HepG2 (cell line): Measurements from ENCODE around the gene NLRP13. TPM values are rescaled to one million over a fixed set of nuclear protein-coding genes. Genes with fewer than 3 reads are reported as not detected.

Source experiments
- polyA plus RNA-seq, 8 experiments: library from polyadenylated mRNA; depleted of rRNA in 3 of 8; stranded (reverse) in 7 of 8; unstranded in 1 of 8; fragments of >200 nt; fragmentation: Illumina TruSeq in 4 of 8; extraction: Trizol in 4 of 8; gene quantifications; 2 replicates each; pipeline versions ENCODE4 v1.2.1 to v1.2.3, GENCODE V29; 2011 to 2016; ENCODE audit warnings: low read depth in 4 of 8, missing spikeins in 1 of 8, mixed read lengths in 1 of 8; ENCODE audit not compliant: insufficient read depth in 1 of 8
- total RNA-seq, 5 experiments: library from RNA; depleted of rRNA; stranded (reverse); fragments of >200 nt; fragmentation: Illumina TruSeq; extraction: Trizol; gene quantifications; 2 replicates each; pipeline ENCODE4 v1.2.3, GENCODE V29; 2016; ENCODE audit warnings: low read depth in 1 of 5

The NLRP13 gene
- total and polyA plus RNA-seq, 2 of the 13 experiments (the other 11 are each of a cell fraction or from before 2014, with no cell fraction given), result not detected

Other genes starting within 250 kb of the NLRP13 start
- not detected in 2 replicates for gene NLRP9, start 193.9 kb downstream of the NLRP13 start, total RNA-seq (2016; rRNA removed; fragmentation: Illumina TruSeq; extraction: Trizol)
- gene NLRP9, start 193.9 kb downstream of the NLRP13 start, polyA plus RNA-seq (2011; rRNA removed), result not detected in 2 replicates
- not detected in 2 replicates for gene RFPL4A, start 173.2 kb downstream of the NLRP13 start, total RNA-seq (2016; rRNA removed; fragmentation: Illumina TruSeq; extraction: Trizol)
- 0.13 TPM in 1 of 2 replicates, not detected in the other for gene RFPL4A, start 173.2 kb downstream of the NLRP13 start, polyA plus RNA-seq (2011; rRNA removed)
- not detected in 2 replicates for gene RFPL4AL1, start 163.2 kb downstream of the NLRP13 start, total RNA-seq (2016; rRNA removed; fragmentation: Illumina TruSeq; extraction: Trizol)
- not detected in 2 replicates for gene RFPL4AL1, start 163.2 kb downstream of the NLRP13 start, polyA plus RNA-seq (2011; rRNA removed)
- gene NLRP11, start 100.3 kb downstream of the NLRP13 start, total RNA-seq (2016; rRNA removed; fragmentation: Illumina TruSeq; extraction: Trizol), result 0.02 TPM in 1 of 2 replicates, not detected in the other
- gene NLRP11, start 100.3 kb downstream of the NLRP13 start, polyA plus RNA-seq (2011; rRNA removed), result 0.01 TPM in 1 of 2 replicates, not detected in the other
- not detected in 2 replicates for gene NLRP4, start 95.8 kb downstream of the NLRP13 start, total RNA-seq (2016; rRNA removed; fragmentation: Illumina TruSeq; extraction: Trizol)
- gene NLRP4, start 95.8 kb downstream of the NLRP13 start, polyA plus RNA-seq (2011; rRNA removed), result not detected in 2 replicates
- not detected in 2 replicates for gene NLRP8, start 15.5 kb upstream of the NLRP13 start, total RNA-seq (2016; rRNA removed; fragmentation: Illumina TruSeq; extraction: Trizol)
- gene NLRP8, start 15.5 kb upstream of the NLRP13 start, polyA plus RNA-seq (2011; rRNA removed), result not detected in 2 replicates
- gene NLRP5, start 54.4 kb upstream of the NLRP13 start, total RNA-seq (2016; rRNA removed; fragmentation: Illumina TruSeq; extraction: Trizol), result not detected in 2 replicates
- not detected in 2 replicates for gene NLRP5, start 54.4 kb upstream of the NLRP13 start, polyA plus RNA-seq (2011; rRNA removed)
- 35.6 and 42.8 TPM in 2 replicates for gene ZNF787, start 189.0 kb upstream of the NLRP13 start, total RNA-seq (2016; rRNA removed; fragmentation: Illumina TruSeq; extraction: Trizol)
- 15.1 and 23.1 TPM in 2 replicates for gene ZNF787, start 189.0 kb upstream of the NLRP13 start, polyA plus RNA-seq (2011; rRNA removed)
- 24.4 and 30.3 TPM in 2 replicates for gene ZNF444, start 209.0 kb upstream of the NLRP13 start, total RNA-seq (2016; rRNA removed; fragmentation: Illumina TruSeq; extraction: Trizol)
- gene ZNF444, start 209.0 kb upstream of the NLRP13 start, polyA plus RNA-seq (2011; rRNA removed), result 27.4 and 34.2 TPM in 2 replicates
- not detected in 2 replicates for gene GALP, start 243.7 kb upstream of the NLRP13 start, total RNA-seq (2016; rRNA removed; fragmentation: Illumina TruSeq; extraction: Trizol)
- not detected in 2 replicates for gene GALP, start 243.7 kb upstream of the NLRP13 start, polyA plus RNA-seq (2011; rRNA removed)